ENCODE data around the gene EIF2D.

DNA sequence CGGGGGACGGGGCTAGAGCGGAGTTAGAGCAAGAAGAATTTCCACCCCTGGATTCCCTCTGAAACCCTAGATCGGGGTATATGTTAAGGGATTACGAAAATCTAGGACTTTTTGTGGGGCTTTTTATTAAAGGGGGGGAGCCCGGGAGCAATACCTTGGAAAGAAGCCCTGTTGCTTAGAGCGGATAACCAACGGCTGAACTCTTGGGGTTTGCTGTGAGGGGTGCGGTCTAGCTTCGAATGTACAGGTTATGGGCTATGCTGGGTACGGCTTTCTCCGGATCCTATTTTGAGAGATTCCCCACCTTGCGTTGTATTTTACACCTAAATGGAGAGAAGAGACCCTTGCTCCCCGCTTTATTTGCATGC is 23.7 kb upstream of the EIF2D start:
- no peak for TF ChIP-seq POLR2A (IDR thresholded peaks at IDR 0.05; ENCODE audit: low read depth)
- TF ChIP-seq, protein P1, sequence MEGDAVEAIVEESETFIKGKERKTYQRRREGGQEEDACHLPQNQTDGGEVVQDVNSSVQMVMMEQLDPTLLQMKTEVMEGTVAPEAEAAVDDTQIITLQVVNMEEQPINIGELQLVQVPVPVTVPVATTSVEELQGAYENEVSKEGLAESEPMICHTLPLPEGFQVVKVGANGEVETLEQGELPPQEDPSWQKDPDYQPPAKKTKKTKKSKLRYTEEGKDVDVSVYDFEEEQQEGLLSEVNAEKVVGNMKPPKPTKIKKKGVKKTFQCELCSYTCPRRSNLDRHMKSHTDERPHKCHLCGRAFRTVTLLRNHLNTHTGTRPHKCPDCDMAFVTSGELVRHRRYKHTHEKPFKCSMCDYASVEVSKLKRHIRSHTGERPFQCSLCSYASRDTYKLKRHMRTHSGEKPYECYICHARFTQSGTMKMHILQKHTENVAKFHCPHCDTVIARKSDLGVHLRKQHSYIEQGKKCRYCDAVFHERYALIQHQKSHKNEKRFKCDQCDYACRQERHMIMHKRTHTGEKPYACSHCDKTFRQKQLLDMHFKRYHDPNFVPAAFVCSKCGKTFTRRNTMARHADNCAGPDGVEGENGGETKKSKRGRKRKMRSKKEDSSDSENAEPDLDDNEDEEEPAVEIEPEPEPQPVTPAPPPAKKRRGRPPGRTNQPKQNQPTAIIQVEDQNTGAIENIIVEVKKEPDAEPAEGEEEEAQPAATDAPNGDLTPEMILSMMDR (IDR thresholded peaks at IDR 0.05) = no peak
- no peak for TF ChIP-seq EP300 (IDR thresholded peaks at IDR 0.05)
